ENCODE data around the gene TESK2.
A peak's percentile ranks its signal among the peaks of the same experiment; 100 is the strongest.

The TESK2 gene

DNA sequence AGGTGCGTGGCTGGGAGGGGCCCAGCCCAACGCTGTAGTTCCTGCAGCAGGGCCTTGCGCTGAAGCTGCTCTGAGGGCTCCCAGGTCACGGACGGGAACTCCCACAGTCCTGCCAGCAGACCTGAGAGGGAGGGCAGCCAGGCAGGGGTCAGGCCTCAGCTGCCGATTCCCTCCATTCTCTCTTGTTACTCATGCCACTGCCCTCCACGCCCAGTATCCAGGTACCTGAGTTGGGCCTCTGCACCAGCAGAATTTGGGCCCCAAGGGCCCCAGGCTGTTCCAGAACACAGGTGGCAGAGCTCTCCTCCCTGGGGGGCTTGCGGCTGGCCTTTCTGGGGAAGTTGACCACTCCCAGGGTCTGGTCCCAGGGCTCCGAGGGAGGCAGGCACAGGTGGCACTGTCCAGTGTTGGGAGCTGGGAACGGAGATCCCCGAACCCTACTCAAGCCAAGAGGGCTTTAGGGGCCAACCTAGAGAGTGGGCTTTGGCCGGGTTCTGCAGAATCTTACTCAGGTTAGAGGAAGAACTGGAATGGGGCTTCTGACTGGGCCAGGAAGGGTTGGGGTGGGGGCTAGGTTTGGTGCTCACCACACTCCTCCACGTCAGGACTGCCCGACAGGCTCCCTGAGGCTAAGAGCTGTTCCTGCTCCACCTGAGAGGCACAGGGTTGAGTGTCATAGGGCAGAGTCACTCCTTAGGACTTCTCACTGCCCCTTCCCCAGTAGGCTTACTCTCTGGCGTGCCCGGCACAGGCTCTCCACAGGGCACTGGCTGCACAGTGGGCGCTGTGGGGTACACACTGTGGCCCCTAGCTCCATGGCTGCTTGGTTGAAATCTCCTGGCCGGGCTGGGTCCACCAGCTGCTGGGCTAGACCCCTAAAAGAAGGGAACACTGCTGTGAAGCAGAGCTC, 159.3 kb downstream of the TESK2 start:
- FAIRE-seq = no peak

DNA sequence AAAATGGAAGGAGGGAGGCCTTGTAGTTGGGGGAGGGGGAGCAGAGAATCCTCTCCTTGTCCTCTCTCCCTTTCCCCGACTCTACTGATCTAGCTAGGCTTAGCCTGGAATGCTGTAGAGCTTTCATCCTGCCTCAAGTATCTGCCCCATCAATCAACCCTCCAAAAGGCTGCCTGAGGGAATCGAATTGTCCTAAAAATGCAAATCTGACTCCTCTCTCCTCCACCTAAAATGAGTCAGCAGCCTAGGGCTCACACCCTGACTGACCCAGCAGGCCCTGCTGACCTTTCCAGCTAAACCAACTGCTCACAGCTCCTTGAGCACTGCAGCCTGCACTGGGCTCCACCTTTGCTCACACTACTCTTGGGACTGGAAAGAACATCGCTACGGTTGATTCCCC, 161.5 kb downstream of the TESK2 start:
- FAIRE-seq = no peak

GRCh38 chr1:45328680-45329079, 162.3 kb downstream of the TESK2 start:
- no peak for FAIRE-seq

DNA sequence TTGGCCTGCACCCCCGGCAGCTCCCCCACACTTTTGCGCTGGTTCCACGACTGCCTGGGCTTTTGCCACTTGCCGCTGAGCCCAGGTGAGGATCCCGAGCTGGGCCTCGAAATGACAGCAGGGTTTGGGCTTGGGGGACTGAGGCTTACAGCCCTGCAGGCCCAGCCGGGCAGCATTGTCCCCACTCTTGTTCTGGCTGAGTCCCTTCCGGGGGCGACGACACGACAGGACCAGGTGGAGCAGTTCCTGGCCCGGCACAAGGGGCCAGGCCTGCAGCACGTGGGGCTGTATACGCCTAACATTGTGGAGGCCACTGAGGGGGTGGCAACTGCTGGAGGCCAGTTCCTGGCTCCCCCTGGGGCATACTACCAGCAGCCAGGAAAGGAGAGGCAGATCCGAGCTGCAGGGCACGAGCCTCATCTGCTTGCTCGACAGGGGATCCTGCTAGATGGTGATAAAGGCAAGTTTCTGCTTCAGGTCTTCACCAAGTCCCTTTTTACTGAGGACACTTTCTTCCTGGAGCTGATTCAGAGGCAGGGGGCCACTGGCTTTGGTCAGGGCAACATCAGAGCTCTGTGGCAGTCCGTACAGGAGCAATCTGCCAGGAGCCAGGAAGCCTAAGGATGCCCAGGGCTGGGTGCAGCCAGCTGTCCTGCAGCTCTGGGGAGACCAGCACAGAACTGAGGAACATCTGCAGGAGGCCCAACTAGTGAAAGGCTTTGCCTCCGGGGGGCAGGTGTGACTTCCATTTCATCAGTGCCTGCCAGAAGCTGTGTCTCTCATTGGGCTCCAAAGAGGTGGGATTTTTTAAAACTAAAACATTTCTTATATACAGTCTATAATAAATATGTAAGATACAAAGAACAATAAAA, 163.1 kb downstream of the TESK2 start:
- no peak for FAIRE-seq

DNA sequence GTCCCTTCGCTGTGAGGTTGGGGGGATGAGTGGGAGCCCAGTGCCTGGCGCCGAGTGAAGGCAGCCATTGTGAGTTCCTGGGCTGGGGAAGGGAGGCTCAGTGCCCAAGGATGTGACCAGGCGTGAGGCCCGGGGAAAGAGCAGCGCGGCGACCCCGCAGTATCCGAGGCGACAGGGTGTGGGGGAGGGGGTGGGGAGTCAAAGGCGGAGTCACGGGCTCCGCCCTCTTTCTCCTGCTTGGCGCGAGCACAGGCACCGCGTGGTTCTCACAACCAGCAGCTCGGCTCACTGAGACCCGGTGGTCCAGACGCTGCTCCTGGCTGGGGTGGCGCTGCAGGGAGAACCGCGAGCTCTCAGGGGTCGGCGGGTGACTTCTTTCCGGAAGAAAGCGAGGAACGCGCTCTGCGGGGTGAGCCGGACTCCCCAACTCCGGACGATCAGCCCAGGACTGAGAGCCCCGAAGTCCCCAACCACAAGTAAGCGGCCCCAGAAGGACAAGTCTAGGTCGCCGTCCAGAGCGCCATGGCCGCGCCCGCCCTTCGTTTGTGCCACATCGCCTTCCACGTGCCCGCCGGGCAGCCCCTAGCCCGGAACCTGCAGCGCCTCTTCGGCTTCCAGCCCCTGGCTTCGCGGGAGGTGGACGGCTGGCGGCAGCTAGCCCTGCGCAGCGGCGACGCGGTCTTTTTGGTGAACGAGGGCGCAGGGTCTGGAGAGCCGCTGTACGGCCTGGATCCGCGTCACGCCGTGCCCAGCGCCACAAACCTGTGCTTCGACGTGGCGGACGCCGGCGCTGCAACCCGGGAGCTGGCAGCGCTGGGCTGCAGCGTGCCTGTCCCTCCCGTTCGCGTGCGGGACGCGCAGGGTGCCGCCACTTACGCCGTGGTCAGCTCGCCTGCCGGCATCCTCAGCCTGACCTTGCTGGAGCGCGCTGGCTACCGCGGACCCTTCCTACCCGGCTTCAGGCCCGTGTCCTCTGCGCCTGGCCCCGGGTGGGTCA, 164.0 kb downstream of the TESK2 start, which contains the start of gene HPDL:
Gene HPDL, plus strand, starts transcription at position 269 of the 997 bp plus-strand sequence. Its CDS starts 254 bp downstream, at position 523.
- FAIRE-seq = no peak

- no peak for FAIRE-seq
These were observed 165.0 kb downstream of the TESK2 start for GRCh38 chr1:45325851-45326506.

GRCh38 chr1:45322486-45323040, 168.4 kb downstream of the TESK2 start:
- no peak for FAIRE-seq

- no peak for FAIRE-seq
These were observed 169.5 kb downstream of the TESK2 start for GRCh38 chr1:45321444-45321843.

GRCh38 chr1:45319761-45320160, 171.2 kb downstream of the TESK2 start:
- FAIRE-seq = no peak

GRCh38 chr1:45317166-45317565, 173.8 kb downstream of the TESK2 start:
- no peak for FAIRE-seq

DNA sequence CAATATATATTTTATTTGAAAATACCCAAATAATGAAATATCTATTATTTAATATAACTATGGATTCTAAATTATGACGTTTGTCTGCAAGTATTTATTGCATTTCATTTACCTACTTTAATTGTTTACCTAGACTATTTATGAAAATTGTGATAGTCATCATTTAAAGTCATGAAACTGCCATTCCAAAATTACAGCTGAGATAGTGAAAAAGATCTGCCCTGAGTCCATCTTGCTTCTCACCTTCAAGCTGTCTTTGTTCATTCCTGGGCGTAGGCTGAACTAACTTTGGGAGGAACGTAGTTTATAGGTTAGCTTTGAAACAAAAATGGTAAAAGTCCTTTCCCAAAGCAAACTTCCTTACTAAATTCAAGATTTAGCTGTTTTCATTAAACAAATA, 176.7 kb downstream of the TESK2 start:
- peak; percentile 49 for FAIRE-seq

GRCh38 chr1:45306905-45307304, 184.1 kb downstream of the TESK2 start:
- FAIRE-seq = no peak

GRCh38 chr1:45306319-45306718, 184.6 kb downstream of the TESK2 start:
- no peak for FAIRE-seq

DNA sequence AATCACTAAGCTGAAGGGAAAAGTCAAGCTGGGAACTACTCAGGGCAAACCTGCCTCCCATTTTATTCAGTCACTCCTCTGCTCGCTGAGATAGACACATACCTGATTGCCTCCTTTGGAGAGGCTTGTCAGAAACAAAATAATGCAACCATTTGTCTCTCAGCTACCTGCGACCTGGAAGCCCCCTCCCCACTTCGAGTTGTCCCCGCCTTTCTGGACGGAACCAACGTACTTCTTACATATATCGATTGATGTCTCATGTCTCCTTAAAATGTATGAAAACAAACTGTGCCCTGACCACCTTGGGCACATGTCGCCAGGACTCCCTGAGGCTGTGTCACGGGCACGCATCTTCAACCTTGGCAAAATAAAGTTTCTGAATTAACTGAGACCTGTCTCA, 185.7 kb downstream of the TESK2 start:
- FAIRE-seq = no peak

DNA sequence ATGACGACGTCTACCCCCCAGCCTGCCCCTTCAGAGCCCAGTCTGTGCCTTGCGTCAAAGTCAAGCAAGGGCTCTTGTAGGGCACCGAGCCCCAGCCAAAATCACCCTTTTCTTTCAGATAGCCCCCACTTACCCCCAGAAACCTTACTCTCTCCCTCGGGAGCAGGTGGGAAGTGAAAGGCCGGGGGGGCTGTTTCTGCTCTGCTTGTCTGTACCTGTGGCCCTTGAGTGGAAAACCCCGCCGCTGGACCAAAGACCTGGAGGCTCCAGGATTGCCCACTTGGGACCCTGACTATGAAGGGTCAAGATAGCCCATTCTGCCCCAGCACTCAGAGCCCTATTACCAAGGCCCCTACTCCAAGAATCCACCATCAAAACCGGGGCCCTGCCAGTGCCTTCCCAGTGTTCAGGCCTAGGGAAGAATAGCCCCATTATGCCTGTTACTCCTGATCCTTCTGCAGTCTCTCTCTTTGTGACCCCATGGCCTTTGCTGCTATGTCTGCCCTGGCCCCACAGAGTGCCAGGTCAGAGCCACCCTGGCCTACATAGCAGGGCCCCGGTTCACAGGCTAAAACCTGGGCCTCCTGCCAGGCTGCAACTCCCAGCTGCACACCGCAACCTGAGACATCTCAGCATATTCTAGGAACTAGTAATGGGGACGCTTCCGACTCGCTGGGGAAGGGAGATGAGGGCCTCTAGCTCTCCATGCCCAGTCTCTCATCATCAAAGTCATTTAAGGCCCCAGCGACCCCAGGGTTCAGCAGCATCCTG, 186.5 kb downstream of the TESK2 start:
- no peak for FAIRE-seq

GRCh38 chr1:45303520-45304310, 187.2 kb downstream of the TESK2 start:
- FAIRE-seq = peak; percentile 91

- FAIRE-seq = no peak
These were observed 188.3 kb downstream of the TESK2 start for GRCh38 chr1:45302505-45303150.

- no peak for FAIRE-seq
These were observed 190.3 kb downstream of the TESK2 start for GRCh38 chr1:45300669-45300997.

DNA sequence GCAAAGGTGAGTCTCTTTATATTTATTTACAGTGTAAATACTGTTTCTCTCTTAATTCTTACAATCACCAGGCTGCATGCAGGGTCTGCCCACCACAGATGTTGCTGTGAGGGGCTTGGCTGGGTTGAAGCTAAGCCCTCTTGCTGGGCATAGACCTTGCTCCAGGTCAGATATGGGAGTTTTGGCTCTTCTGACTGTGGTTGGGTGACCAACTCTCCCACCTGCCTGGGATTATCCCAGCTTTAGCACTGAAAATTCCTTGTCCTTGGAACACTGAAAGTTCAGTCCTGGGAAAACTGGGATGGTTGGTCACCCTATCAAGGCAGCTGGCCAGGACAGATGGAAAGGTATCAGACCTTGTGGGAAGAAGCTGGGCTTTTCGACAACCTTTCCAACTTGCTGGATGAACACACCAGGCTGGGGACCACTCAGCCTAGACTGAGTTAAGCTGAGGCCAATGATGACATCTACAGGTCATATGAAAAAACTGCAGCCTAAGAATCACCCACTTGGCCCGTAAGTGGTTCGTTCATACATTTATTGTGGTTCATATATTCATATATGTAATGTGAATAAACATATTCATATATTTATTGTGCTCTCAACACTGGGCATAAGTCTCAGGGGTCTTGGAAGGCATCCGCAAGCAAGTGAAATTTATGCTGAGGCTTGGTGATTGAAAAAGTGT, 190.8 kb downstream of the TESK2 start:
- FAIRE-seq = peak; percentile 90

Measured in G401.6 (cell line).